ENCODE data around the gene RS1.

GRCh38 chrX:18594079-18594478 lies 77.8 kb downstream of the RS1 start:
- TF ChIP-seq, protein P1, sequence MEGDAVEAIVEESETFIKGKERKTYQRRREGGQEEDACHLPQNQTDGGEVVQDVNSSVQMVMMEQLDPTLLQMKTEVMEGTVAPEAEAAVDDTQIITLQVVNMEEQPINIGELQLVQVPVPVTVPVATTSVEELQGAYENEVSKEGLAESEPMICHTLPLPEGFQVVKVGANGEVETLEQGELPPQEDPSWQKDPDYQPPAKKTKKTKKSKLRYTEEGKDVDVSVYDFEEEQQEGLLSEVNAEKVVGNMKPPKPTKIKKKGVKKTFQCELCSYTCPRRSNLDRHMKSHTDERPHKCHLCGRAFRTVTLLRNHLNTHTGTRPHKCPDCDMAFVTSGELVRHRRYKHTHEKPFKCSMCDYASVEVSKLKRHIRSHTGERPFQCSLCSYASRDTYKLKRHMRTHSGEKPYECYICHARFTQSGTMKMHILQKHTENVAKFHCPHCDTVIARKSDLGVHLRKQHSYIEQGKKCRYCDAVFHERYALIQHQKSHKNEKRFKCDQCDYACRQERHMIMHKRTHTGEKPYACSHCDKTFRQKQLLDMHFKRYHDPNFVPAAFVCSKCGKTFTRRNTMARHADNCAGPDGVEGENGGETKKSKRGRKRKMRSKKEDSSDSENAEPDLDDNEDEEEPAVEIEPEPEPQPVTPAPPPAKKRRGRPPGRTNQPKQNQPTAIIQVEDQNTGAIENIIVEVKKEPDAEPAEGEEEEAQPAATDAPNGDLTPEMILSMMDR (conservative IDR thresholded peaks at IDR 0.05; ENCODE audit: low read depth, low read length) = no peak
- TF ChIP-seq EZH2 (IDR thresholded peaks at IDR 0.05; ENCODE audit: low read length, unreplicated experiment) = no peak
- no peak for TF ChIP-seq EZH2phosphoT487 (IDR thresholded peaks at IDR 0.05; ENCODE audit: borderline replicate concordance, low read length)

Measured in PC-3 (cell line).